Ishikawa (cell line): ENCODE measurements around the gene CEBPG.

ENCODE experiments used
- CEBPB ChIP-seq: IDR thresholded peaks from 2 replicates; pipeline ENCODE4 v1.6.1; 2012
- CREB1 ChIP-seq: IDR thresholded peaks from 2 replicates; pipeline ENCODE4 v1.6.1; 2012; ENCODE audit warnings: low read depth
- EGR1 ChIP-seq: IDR thresholded peaks from 2 replicates; pipeline ENCODE4 v1.6.1; 2012
- EP300 ChIP-seq: IDR thresholded peaks from 2 replicates; pipeline ENCODE4 v1.6.1; 2012; ENCODE audit warnings: borderline replicate concordance
- FOXM1 ChIP-seq: IDR thresholded peaks from 2 replicates; pipeline ENCODE4 v1.6.1; 2012; ENCODE audit warnings: low read depth, borderline replicate concordance
- NFIC ChIP-seq: IDR thresholded peaks from 2 replicates; pipeline ENCODE4 v1.6.1; 2012
- RAD21 ChIP-seq: IDR thresholded peaks from 2 replicates; pipeline ENCODE4 v1.6.1; 2012; ENCODE audit warnings: low read depth
- TAF1 ChIP-seq: IDR thresholded peaks from 2 replicates; pipeline ENCODE4 v1.6.1; 2012; ENCODE audit warnings: low read depth, mild to moderate bottlenecking
- TCF12 ChIP-seq: IDR thresholded peaks from 2 replicates; pipeline ENCODE4 v1.6.1; 2012; ENCODE audit warnings: low read depth
- TEAD4 ChIP-seq: IDR thresholded peaks from 2 replicates; pipeline ENCODE4 v1.6.1; 2012
- YY1 ChIP-seq: IDR thresholded peaks from 2 replicates; pipeline ENCODE4 v1.6.1; 2012; ENCODE audit warnings: low read depth
- ZBTB7A ChIP-seq: IDR thresholded peaks from 2 replicates; pipeline ENCODE4 v1.6.1; 2012; ENCODE audit warnings: low read depth
- TF ChIP-seq, protein P1 (sequence below): IDR thresholded peaks from 2 replicates; pipeline ENCODE4 v1.6.1; 2012
- TF ChIP-seq, protein P2 (sequence below): IDR thresholded peaks from 2 replicates; pipeline ENCODE4 v1.6.1; 2012
- TF ChIP-seq, protein P3 (sequence below): IDR thresholded peaks from 2 replicates; pipeline ENCODE4 v1.6.1; 2012; ENCODE audit warnings: low read depth, mild to moderate bottlenecking

Gene CEBPG

DNA sequence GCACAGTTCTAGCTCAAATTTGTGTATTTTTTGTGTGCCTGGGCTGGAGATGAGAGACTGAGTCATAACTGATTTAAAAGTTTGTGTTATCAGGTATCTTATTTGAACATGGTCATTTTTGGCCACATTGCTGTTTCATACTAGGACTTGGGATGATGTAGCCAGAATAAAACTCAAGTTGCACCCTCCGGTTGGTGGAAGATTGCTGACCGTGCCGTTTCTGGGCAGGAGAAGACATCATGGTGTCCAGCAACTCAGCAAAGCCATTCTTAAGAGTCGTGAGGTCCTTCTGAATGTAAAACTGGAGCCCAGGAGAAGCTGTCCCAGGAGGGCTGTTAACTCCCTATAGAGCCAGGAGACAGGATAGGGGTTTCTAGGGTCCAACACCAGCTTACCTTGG, 7.6 kb downstream of the CEBPG start:
- TF ChIP-seq, protein P1, sequence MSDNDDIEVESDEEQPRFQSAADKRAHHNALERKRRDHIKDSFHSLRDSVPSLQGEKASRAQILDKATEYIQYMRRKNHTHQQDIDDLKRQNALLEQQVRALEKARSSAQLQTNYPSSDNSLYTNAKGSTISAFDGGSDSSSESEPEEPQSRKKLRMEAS = no peak
- no peak for TF ChIP-seq CEBPB
- no peak for TF ChIP-seq NFIC
- no peak for TF ChIP-seq CREB1
- no peak for TF ChIP-seq TCF12
- TF ChIP-seq, protein P2, sequence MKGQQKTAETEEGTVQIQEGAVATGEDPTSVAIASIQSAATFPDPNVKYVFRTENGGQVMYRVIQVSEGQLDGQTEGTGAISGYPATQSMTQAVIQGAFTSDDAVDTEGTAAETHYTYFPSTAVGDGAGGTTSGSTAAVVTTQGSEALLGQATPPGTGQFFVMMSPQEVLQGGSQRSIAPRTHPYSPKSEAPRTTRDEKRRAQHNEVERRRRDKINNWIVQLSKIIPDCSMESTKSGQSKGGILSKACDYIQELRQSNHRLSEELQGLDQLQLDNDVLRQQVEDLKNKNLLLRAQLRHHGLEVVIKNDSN = no peak
- TF ChIP-seq EP300 = no peak
- no peak for TF ChIP-seq YY1
- TF ChIP-seq ZBTB7A = no peak
- TF ChIP-seq TAF1 = no peak
- no peak for TF ChIP-seq TEAD4
- no peak for TF ChIP-seq EGR1
- no peak for TF ChIP-seq FOXM1
- TF ChIP-seq, protein P3, sequence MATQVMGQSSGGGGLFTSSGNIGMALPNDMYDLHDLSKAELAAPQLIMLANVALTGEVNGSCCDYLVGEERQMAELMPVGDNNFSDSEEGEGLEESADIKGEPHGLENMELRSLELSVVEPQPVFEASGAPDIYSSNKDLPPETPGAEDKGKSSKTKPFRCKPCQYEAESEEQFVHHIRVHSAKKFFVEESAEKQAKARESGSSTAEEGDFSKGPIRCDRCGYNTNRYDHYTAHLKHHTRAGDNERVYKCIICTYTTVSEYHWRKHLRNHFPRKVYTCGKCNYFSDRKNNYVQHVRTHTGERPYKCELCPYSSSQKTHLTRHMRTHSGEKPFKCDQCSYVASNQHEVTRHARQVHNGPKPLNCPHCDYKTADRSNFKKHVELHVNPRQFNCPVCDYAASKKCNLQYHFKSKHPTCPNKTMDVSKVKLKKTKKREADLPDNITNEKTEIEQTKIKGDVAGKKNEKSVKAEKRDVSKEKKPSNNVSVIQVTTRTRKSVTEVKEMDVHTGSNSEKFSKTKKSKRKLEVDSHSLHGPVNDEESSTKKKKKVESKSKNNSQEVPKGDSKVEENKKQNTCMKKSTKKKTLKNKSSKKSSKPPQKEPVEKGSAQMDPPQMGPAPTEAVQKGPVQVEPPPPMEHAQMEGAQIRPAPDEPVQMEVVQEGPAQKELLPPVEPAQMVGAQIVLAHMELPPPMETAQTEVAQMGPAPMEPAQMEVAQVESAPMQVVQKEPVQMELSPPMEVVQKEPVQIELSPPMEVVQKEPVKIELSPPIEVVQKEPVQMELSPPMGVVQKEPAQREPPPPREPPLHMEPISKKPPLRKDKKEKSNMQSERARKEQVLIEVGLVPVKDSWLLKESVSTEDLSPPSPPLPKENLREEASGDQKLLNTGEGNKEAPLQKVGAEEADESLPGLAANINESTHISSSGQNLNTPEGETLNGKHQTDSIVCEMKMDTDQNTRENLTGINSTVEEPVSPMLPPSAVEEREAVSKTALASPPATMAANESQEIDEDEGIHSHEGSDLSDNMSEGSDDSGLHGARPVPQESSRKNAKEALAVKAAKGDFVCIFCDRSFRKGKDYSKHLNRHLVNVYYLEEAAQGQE = no peak
- TF ChIP-seq RAD21 = no peak

- TF ChIP-seq EGR1 (no peak), CREB1 (no peak), ZBTB7A (no peak), RAD21 (no peak), TAF1 (no peak), NFIC (no peak), CEBPB (no peak), FOXM1 (no peak), YY1 (no peak)
- TF ChIP-seq, protein P2 = no peak
These were observed 8.5 kb downstream of the CEBPG start for GRCh38 chr19:33382006-33382405.

GRCh38 chr19:33382982-33383381, 9.5 kb downstream of the CEBPG start:
- TF ChIP-seq NFIC (no peak), EP300 (no peak), CEBPB (no peak), FOXM1 (no peak)
- TF ChIP-seq, protein P3 = no peak

GRCh38 chr19:33383720-33384292, 10.3 kb downstream of the CEBPG start:
- TF ChIP-seq EGR1 (no peak), TAF1 (no peak), RAD21 (no peak), EP300 (no peak), ZBTB7A (no peak), YY1 (no peak), TEAD4 (no peak), TCF12 (no peak)
- TF ChIP-seq, protein P3 = no peak
- TF ChIP-seq, protein P2 = no peak
- TF ChIP-seq, protein P1 = no peak
